ENCODE measurements around the gene ERC2.

Gene ERC2

GRCh38 chr3:56365905-56366640 is 102.2 kb downstream of the ERC2 start:
- DNase-seq = no peak

GRCh38 chr3:56364665-56365064 is 103.6 kb downstream of the ERC2 start:
- DNase-seq = no peak

- DNase-seq = no peak
Observed at GRCh38 chr3:56363720-56364119, 104.5 kb downstream of the ERC2 start.

- no peak for DNase-seq
Observed at GRCh38 chr3:56361731-56362130, 106.5 kb downstream of the ERC2 start.

- no peak for DNase-seq
Observed at GRCh38 chr3:56357266-56357665, 111.0 kb downstream of the ERC2 start.

GRCh38 chr3:56356808-56357207 is 111.5 kb downstream of the ERC2 start:
- no peak for DNase-seq

- no peak for DNase-seq
Observed at GRCh38 chr3:56355570-56356185, 112.6 kb downstream of the ERC2 start.

- no peak for DNase-seq
Observed at GRCh38 chr3:56351537-56351936, 116.7 kb downstream of the ERC2 start.

- no peak for DNase-seq
Observed at GRCh38 chr3:56347219-56347871, 120.9 kb downstream of the ERC2 start.

GRCh38 chr3:56342475-56342874 is 125.8 kb downstream of the ERC2 start:
- no peak for DNase-seq

GRCh38 chr3:56339671-56340070 is 128.6 kb downstream of the ERC2 start:
- DNase-seq = no peak

- no peak for DNase-seq
Observed at GRCh38 chr3:56339244-56339643, 129.0 kb downstream of the ERC2 start.

- no peak for DNase-seq
Observed at GRCh38 chr3:56336023-56336422, 132.2 kb downstream of the ERC2 start.

GRCh38 chr3:56324473-56324872 is 143.8 kb downstream of the ERC2 start:
- DNase-seq = no peak

- DNase-seq = no peak
Observed at GRCh38 chr3:56323986-56324420, 144.3 kb downstream of the ERC2 start.

- DNase-seq = no peak
Observed at GRCh38 chr3:56322862-56323261, 145.4 kb downstream of the ERC2 start.

GRCh38 chr3:56321892-56322291 is 146.4 kb downstream of the ERC2 start:
- no peak for DNase-seq

- no peak for DNase-seq
Observed at GRCh38 chr3:56321383-56321782, 146.9 kb downstream of the ERC2 start.

- DNase-seq = no peak
Observed at GRCh38 chr3:56320883-56321282, 147.4 kb downstream of the ERC2 start.

- no peak for DNase-seq
Observed at GRCh38 chr3:56318891-56319290, 149.4 kb downstream of the ERC2 start.

- no peak for DNase-seq
Observed at GRCh38 chr3:56316944-56317343, 151.3 kb downstream of the ERC2 start.

- no peak for DNase-seq
Observed at GRCh38 chr3:56314842-56315241, 153.4 kb downstream of the ERC2 start.

- no peak for DNase-seq
Observed at GRCh38 chr3:56309465-56309864, 158.8 kb downstream of the ERC2 start.

- no peak for DNase-seq
Observed at GRCh38 chr3:56308471-56308870, 159.8 kb downstream of the ERC2 start.

Data from activated naive CD4-positive, alpha-beta T cell treated with Interleukin-2 at 50 U/mL for 16 hours (primary cell).